ENCODE results near the gene ARL16. TPM values are rescaled to one million over a fixed set of nuclear protein-coding genes. Genes with fewer than 3 reads are reported as not detected.
A peak's percentile ranks its signal among the peaks of the same experiment; 100 is the strongest.

ARL16 gene
- polyA plus RNA-seq, 2 of the 4 experiments (the other 2 are of a cell fraction): 45.2 to 53.6 TPM

- no peak for TF ChIP-seq PBX3 (IDR thresholded peaks at IDR 0.05)
- TF ChIP-seq ELK1 (IDR thresholded peaks at IDR 0.05; ENCODE audit: low read depth, low read length): no peak
Measured at GRCh38 chr17:81681672-81682071, 1.9 kb downstream of the ARL16 start (continued).

- no peak for FAIRE-seq
Measured at GRCh38 chr17:81680150-81680549, 3.4 kb downstream of the ARL16 start.

GRCh38 chr17:81676906-81677305 lies 6.7 kb downstream of the ARL16 start:
- Histone ChIP-seq H3K27ac (no peak overlapping the region), H3K4me3 (no peak overlapping the region), H3K9me3 (no peaks in the 10 kb centered on the region), H3K4me1 (peaks cover 5% of the 10 kb centered on the region), H3K4me2 (no peak overlapping the region)
- peak; percentile 4 to 7; a peak in 4 of 6 replicates for ATAC-seq
- POLR2A ChIA-PET: no interaction called here
- FAIRE-seq: no peak
- no peak for DNase-seq (ENCODE audit: low read depth in 1 of 2, low spot score in 1 of 2)
- 96% methylated on average over 17 of the region's 17 CpGs for WGBS (ENCODE audit: missing lambda C conversion rate)
- CTCF ChIA-PET: interaction anchor here (0.7 to 3.7 kb wide), 15 partner anchors 8 to 158 kb away, joined by 3 to 26 read pairs (median 6); partner anchors contain the start of genes ARL16, HGS, MRPL12 and PDE6G
- TF ChIP-seq HEYL (CRISPR knock-in tag; IDR thresholded peaks at IDR 0.05) (no peak), POLR2AphosphoS2 (conservative IDR thresholded peaks at IDR 0.05; ENCODE audit: low read length) (no peak), NFE2L2 (conservative IDR thresholded peaks at IDR 0.05; ENCODE audit: low read length) (no peak), CTCF (IDR thresholded peaks at IDR 0.05) (no peak), BHLHE40 (IDR thresholded peaks at IDR 0.05; ENCODE audit: low read depth, low read length) (no peak), MYC (IDR thresholded peaks at IDR 0.05; ENCODE audit: borderline replicate concordance, low read length) (no peak), FOSB (CRISPR knock-in tag; IDR thresholded peaks at IDR 0.05) (no peak), ZNF302 (CRISPR knock-in tag; IDR thresholded peaks at IDR 0.05) (no peak), ZFP36 (IDR thresholded peaks at IDR 0.05; ENCODE audit: borderline replicate concordance, partially characterized antibody) (no peak), TFCP2L1 (CRISPR knock-in tag; IDR thresholded peaks at IDR 0.05) (no peak), RCOR1 (IDR thresholded peaks at IDR 0.05; ENCODE audit: low read depth, low read length) (no peak), JUNB (IDR thresholded peaks at IDR 0.05) (no peak), NPAS2 (CRISPR knock-in tag; IDR thresholded peaks at IDR 0.05; ENCODE audit: borderline replicate concordance) (no peak)

More at GRCh38 chr17:81680150-81680549, 3.4 kb downstream of the ARL16 start:
- Histone ChIP-seq H3K4me2 (no peak overlapping the region), H3K27ac (no peak overlapping the region), H3K4me3 (no peak overlapping the region), H3K4me1 (peaks cover 17% of the 10 kb centered on the region), H3K9me3 (no peaks in the 10 kb centered on the region)
- DNase-seq (ENCODE audit: low read depth in 1 of 2, low spot score in 1 of 2) (no peak), ATAC-seq (no peak)
- ChIA-PET POLR2A (no interaction called here), CTCF (interaction anchor here (1.0 to 8.1 kb wide), 4 partner anchors 9 to 79 kb away, joined by 3 to 54 read pairs (median 7); no protein-coding TSS in a partner anchor)
- no peak for TF ChIP-seq HES2 (IDR thresholded peaks at IDR 0.05)
- no peak for TF ChIP-seq BCL3 (IDR thresholded peaks at IDR 0.05)
- TF ChIP-seq TFCP2L1 (CRISPR knock-in tag; IDR thresholded peaks at IDR 0.05): no peak
- no peak for TF ChIP-seq MAFK (IDR thresholded peaks at IDR 0.05; ENCODE audit: partially characterized antibody)
- TF ChIP-seq MAX (IDR thresholded peaks at IDR 0.05): no peak
- no peak for TF ChIP-seq FOSB (CRISPR knock-in tag; IDR thresholded peaks at IDR 0.05)
- TF ChIP-seq HOXA7 (CRISPR knock-in tag; IDR thresholded peaks at IDR 0.05): no peak
- TF ChIP-seq HOXB5 (CRISPR knock-in tag; IDR thresholded peaks at IDR 0.05): no peak
- no peak for TF ChIP-seq RFX5 (IDR thresholded peaks at IDR 0.05)
- no peak for TF ChIP-seq RARB (CRISPR knock-in tag; IDR thresholded peaks at IDR 0.05)
- TF ChIP-seq POLR2A (IDR thresholded peaks at IDR 0.05; ENCODE audit: low read length): no peak
- no peak for TF ChIP-seq BHLHE40 (IDR thresholded peaks at IDR 0.05; ENCODE audit: low read depth, low read length)
- TF ChIP-seq EP300 (IDR thresholded peaks at IDR 0.05): no peak
- no peak for TF ChIP-seq ZC3H11A (IDR thresholded peaks at IDR 0.05)
- TF ChIP-seq FOXS1 (CRISPR knock-in tag; IDR thresholded peaks at IDR 0.05): no peak
- TF ChIP-seq ATOH8 (CRISPR knock-in tag; IDR thresholded peaks at IDR 0.05; ENCODE audit: low read depth): no peak
- no peak for TF ChIP-seq HOXB13 (CRISPR knock-in tag; IDR thresholded peaks at IDR 0.05; ENCODE audit: low read depth)
- 89% methylated on average over 11 of the region's 11 CpGs for WGBS (ENCODE audit: missing lambda C conversion rate)
